HG02763 (cell line): ENCODE measurements around the gene WAC.
"Not testable (repeated sequence)": the region's sequence is repeated elsewhere in the genome, so short reads cannot be mapped to it uniquely, and the experiment has no call there.

Experiments used
- ATAC-seq: cut with Tn5 transposase; IDR thresholded peaks from one replicate; pipeline ENCODE4 v1.9.1; 2021; ENCODE audit warnings: mild to moderate bottlenecking, moderate library complexity; ENCODE audit not compliant: unreplicated experiment

The WAC gene

GRCh38 chr10:28604567-28605536 lies 71.9 kb downstream of the WAC start:
- ATAC-seq, result no peak

DNA sequence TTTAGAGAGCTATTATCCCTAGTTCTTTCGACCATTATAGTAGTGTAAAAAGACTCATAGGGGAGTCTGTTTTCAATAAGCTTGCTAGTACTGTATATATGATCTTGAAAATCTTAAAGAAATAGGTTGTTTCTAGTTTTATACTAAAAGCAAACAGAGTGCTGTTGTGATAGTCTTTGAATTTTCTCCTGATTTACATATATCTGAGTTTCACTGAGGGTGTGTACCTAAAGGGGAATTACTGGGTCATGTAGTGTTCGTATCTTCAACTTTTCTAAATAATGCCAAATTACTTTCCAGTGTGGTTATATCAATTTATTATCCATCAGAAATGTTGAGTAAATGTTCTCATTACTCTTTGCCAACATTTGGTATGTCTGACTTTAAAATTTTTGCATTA lies 73.7 kb downstream of the WAC start:
- no peak for ATAC-seq

DNA sequence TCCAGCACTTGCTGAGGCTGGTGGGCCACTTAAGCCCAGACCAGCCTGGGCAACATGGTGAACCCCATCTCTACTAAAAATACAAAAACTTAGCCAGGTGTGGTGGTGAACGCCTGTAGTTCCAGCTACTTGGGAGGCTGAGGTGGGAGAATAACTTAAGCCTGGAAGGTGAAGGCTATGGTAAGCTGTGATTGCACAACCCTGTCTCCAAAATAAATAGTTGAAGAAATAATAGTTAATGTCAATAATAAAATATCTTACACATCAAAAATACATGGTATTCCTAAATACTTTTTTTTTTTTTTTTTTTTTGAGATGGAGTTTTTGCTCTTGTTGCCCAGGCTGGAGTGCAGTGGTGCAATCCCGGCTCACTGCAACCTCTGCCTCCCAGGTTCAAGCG lies 76.7 kb downstream of the WAC start:
- ATAC-seq, result not testable (repeated sequence)

DNA sequence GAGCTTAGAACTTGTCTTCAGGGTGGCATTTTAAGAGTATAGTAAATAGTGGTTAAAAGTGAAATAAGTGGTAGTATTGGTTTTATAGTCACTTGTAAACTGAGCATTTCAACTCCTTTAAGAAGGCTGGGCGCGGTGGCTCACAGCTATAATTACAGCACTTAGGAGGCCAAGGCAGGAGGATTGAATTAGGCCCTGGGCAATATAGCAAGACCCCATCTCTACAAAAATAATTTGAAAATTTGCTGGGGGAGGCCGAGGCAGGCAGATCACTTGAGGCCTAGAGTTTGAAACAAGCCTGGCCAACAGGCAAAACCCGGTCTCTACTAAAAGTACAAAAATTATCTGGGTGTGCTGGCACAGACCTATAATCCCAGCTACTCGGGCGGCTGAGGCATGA lies 80.0 kb downstream of the WAC start:
- ATAC-seq, result no peak

DNA sequence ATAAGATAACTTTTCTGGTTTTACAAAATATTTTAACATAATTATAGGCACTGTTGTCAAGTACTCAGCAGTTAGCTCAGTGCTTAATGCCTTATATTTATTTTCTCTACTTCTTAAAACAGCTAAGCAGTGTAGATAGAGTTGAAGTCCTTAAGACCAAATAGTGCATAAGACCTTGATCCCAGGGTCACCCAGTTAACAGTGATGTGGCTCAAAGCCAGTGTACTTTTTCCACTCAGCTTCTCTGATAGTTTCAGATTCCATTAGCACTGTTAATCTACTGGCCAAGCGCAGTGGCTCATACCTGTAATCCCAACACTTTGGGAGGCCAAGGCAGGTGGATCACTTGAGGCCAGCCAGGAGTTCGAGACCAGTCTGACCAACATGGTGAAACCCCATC lies 83.6 kb downstream of the WAC start:
- no peak for ATAC-seq

DNA sequence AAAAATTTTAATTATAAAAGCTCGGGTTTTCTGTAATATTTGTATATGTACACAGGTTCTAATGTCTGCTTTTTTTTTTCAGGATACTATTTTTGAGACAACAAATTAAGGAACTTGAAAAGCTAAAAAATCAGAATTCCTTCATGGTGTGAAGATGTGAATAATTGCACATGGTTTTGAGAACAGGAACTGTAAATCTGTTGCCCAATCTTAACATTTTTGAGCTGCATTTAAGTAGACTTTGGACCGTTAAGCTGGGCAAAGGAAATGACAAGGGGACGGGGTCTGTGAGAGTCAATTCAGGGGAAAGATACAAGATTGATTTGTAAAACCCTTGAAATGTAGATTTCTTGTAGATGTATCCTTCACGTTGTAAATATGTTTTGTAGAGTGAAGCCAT lies 86.5 kb downstream of the WAC start:
- no peak for ATAC-seq

DNA sequence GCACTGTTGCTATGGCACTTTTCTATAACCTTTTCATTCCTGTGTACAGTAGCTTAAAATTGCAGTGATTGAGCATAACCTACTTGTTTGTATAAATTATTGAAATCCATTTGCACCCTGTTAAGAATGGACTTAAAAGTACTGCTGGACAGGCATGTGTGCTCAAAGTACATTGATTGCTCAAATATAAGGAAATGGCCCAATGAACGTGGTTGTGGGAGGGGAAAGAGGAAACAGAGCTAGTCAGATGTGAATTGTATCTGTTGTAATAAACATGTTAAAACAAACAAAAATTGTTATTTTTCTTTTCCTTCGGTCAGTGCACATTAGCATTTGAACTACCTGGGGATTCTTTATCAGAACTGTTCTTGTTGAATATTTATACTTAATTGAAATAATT lies 87.3 kb downstream of the WAC start:
- no peak for ATAC-seq

DNA sequence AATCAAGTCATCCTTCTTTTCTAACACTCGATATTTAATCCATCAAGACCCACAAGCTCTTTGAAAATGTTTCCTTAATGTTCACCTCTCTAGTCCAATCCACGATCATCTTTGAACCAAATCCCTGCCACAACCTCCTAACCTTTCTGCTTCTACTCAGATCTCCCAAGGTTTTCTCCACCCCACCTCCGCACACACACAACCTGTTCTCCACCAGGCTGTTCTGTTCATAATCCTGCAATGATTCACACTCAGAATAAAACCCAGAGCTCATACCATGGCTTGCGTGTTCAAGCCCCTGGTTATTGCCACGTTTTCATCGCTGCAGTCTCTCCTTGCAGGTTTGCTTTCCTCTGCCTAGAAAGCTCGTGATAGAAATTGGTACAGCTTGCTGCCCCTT lies 90.6 kb downstream of the WAC start:
- no peak for ATAC-seq

DNA sequence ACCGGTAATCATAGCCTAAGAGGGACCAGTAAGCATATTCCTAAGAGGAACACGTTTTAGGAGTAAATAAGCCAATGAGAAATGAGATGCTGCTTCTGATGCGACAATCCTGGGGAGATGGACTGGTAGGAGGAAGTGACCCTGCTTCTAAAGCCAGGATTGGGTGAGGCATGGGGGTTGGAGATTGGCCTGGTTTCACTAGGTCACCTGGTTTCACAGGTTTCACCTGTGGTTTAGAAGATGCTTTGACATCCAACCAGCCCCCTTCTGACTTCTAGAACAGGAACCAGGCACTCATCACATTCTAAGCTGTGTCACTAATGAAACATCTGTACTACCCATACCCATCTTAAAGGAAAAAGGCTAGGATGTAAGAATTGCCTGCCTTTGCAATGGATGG lies 91.4 kb downstream of the WAC start:
- ATAC-seq, result no peak

- no peak for ATAC-seq
These were observed 94.2 kb downstream of the WAC start for GRCh38 chr10:28627102-28627501.

DNA sequence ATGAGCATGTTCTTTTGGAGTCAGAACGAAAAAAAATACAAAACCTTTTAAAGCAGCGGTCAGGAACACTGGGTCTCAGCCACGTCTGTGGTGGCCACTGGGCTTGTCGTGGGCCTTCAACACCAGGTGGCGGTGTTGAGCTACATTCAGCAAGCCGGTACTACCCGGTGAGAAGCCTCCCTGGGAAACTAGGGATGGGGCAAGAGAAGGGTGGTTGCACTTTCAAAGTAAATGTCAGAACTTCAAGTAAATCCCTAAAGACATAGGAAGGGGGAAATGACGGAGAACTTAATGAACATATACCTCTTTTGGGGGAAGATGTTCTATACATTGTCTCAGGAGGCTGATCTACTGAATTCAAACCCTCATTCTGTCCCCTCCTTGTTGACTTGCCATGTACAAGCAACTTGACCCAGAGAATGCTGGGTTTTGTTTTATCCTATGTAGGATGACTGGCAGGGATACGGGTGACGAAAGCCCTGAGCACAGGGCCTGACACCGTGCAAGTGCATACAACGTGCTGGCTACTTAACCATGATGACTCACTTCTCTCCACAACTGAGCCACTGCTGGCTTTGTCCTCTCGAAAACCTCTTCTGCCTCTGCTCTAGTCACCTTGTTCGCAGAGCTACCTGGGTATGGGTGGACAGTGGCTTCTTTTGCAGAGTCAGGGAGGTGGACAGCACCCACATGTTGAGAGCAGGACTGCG lies 95.4 kb downstream of the WAC start:
- peak; percentile 80 for ATAC-seq

GRCh38 chr10:28631896-28632583 lies 99.1 kb downstream of the WAC start:
- no peak for ATAC-seq

DNA sequence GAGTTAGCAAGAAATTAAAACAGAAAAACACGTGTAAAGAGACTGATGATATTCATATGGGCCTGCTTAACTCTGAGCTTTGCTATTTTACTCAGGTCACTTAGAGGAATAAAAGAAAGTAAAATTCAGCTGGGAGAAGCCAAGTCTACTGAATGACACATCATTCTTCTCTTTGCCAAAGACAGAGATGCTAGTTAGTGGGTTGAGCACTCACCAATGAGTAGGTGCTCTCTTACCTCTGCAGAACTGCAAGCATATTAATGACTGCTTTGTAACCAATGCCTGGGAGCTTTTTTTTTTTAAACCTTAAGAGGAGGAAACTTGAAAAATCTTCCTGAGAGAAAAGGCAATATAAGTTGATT lies 99.6 kb downstream of the WAC start:
- ATAC-seq, result no peak

DNA sequence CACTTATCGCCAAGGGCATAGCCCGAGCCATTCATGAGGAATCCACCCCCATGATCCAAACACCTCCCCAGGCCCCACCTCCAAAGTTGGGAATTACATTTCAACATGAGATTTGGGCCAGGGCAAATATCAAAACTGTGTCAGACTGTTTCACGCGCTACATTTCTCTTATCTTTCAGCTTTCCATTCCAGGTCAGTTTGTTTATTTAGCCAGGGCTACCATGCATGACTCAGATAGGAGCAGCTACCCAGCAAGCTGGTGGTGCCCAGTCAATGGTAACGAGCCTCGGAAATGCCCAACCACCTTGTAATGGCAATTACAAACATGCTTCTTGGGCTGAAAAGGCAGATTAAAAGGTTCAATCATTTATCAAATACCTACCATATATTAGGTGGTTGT lies 100.8 kb downstream of the WAC start:
- ATAC-seq, result no peak

DNA sequence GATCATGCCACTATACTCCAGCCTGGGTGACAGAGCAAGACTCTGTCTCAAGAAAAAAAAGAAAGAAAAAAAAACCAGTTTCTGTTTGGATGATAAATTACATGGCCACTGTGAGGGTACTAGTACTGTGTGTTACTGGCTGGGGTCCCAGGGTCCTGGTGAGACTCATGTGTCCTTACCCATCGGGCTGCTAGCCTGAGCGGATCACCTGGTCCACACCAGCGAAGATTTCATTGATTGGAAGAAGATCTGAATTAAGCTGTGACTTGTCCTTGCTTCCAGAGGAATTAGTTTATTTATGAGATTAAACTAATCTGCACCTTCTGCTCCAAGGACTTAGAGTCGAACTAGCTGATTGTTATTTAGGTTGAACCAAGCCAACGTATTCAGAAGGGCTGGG lies 104.4 kb downstream of the WAC start:
- no peak for ATAC-seq

DNA sequence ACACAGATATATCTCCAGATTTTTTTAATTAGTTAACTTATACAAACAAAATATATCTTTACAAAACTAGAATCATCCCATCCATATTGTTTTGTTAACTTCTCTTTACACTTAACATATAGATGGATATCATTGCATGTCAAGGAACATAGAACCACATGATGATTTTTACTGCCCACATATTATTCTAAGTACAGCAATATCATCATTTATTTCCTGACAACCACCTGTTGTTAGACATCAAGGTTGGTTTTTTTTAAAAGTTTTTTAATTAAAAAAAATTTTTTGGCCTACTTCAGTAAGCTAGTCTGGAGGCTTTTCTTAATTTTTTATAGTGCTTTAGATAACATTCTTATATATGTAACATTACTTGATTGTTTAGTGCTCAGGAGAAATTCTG lies 105.5 kb downstream of the WAC start:
- no peak for ATAC-seq

GRCh38 chr10:28640551-28640950 lies 107.6 kb downstream of the WAC start:
- no peak for ATAC-seq

GRCh38 chr10:28644647-28645046 lies 111.7 kb downstream of the WAC start:
- no peak for ATAC-seq

- ATAC-seq, result no peak
These were observed 119.2 kb downstream of the WAC start for GRCh38 chr10:28652106-28652505.

DNA sequence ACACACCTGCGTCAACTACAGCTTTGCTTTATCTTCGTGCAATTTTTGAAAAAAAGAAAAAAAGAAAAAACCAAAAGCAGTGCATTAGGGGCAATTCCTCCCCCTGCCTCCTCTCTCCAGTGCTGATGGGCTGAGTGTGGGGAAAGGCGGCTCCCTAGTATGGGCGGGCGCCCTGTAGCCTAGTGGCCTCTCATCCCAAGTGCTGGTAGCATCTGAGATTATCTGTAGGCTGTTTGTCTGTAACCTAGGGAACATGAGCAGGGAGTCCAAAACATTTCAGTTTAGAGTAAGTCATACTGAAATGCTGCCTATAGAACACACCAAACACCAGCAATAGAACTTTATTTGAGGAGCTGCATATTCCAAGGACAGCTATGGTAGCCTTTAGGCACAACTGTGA lies 119.8 kb downstream of the WAC start:
- no peak for ATAC-seq

- ATAC-seq, result not testable (repeated sequence)
These were observed 125.9 kb downstream of the WAC start for GRCh38 chr10:28658824-28659223.

- ATAC-seq, result no peak
These were observed 128.1 kb downstream of the WAC start for GRCh38 chr10:28661035-28661434.
